ENCODE measurements around the gene PTPRN2. TPM values are rescaled to one million over a fixed set of nuclear protein-coding genes. Genes with fewer than 3 reads are reported as not detected.

The PTPRN2 gene
- total and polyA plus RNA-seq, 9 of the 15 experiments (the other 6 are each of a cell fraction or from before 2014, with no cell fraction given): not detected

GRCh38 chr7:157975401-157976372 is 611.9 kb downstream of the PTPRN2 start:
- no peak for DNase-seq (ENCODE audit: extremely low read depth in 1 of 4, low spot score in 3 of 4)
- Histone ChIP-seq H3K27me3 (ENCODE audit: control insufficient read depth in 2 of 2, insufficient read depth in 2 of 2, low read length in 2 of 2) (peaks cover 14 to 70% of the 10 kb centered on the region in 2 experiments; a peak in 4 of 5 replicates), H3K9ac (ENCODE audit: insufficient read depth in 1 of 2, low read depth in 2 of 2, low read length in 2 of 2) (no peak overlapping the region), H3K27ac (ENCODE audit: extremely low read depth, low read depth, low read length) (no peak overlapping the region), H3K79me2 (ENCODE audit: control insufficient read depth, insufficient read depth, low read length) (no peaks in the 10 kb centered on the region), H3K4me2 (ENCODE audit: insufficient read depth, low read length) (no peak overlapping the region), H3K36me3 (ENCODE audit: control insufficient read depth, insufficient read depth, low read length) (no peaks in the 10 kb centered on the region), H4K20me1 (replicated peaks; ENCODE audit: control insufficient read depth, insufficient read depth, low read length) (0 out of 2 replicates have a peak, but pooled peaks cover 11% of the 10 kb centered on the region), H3K9me1 (ENCODE audit: control insufficient read depth, insufficient read depth, low read length) (no peaks in the 10 kb centered on the region), H3K4me1 (replicated peaks in 1 of 2; ENCODE audit: control insufficient read depth in 2 of 2, insufficient read depth in 2 of 2, low read length in 2 of 2) (no peaks in the 10 kb centered on the region), H2AFZ (ENCODE audit: low read depth, low read length) (no peak overlapping the region), H3K4me3 (no peak overlapping the region), H3K9me3 (replicated peaks; ENCODE audit: control insufficient read depth, insufficient read depth, low read depth, low read length) (no peaks in the 10 kb centered on the region)
- no peak for TF ChIP-seq ZNF354B (CRISPR knock-in tag; IDR thresholded peaks at IDR 0.05)
- TF ChIP-seq SMC3 (conservative IDR thresholded peaks at IDR 0.05; ENCODE audit: insufficient read depth, low read depth, low read length): no peak
- TF ChIP-seq ZFP1 (CRISPR knock-in tag; IDR thresholded peaks at IDR 0.05): no peak
- ChIA-PET POLR2A (interaction anchor here (0.9 kb wide), 1 partner anchor 17 kb away, joined by 3 read pairs; no protein-coding TSS in a partner anchor), CTCF (ENCODE audit: low intra/inter-chr PET ratio) (no interaction called here)
- 0% methylated on average over 21 of the region's 21 CpGs for WGBS (ENCODE audit: insufficient coverage, low coverage, missing lambda C conversion rate)
- ATAC-seq: no peak
- intact Hi-C loops (cut with micrococcal nuclease): no loop called here
- in situ Hi-C loops (cut with MboI): no loop called here
- BruUV-seq (replicated peaks): no TSS peak
- FAIRE-seq: no peak

DNA sequence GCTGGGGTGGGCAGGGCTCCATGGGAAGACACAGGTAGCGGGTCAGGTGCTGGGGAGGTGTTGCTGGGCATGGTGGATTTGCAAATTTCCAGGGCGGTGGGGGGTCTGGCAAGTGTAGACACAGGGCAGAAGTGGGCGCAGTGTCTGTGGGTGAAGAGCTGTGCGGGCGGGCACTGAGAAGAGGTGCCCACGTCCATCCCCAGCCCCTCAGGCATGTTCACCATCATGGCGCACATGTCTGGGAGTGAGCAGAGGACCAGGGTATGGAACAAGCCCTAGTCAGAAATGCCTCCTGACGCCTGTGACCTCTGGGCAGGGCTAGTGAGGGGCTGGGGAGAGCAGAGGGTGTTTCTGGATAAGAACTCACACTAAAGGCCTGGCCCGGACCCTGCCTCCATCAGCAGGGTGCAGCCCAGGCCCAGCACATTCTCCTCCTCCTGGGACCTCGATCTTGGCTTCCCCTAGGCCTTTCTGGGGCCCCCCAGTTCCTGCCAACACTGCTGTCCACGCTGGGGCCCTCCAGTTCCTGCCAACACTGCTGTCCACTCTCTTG is 612.9 kb downstream of the PTPRN2 start:
- Histone ChIP-seq H3K36me3 (ENCODE audit: control insufficient read depth, insufficient read depth, low read length) (no peaks in the 10 kb centered on the region), H3K9ac (ENCODE audit: insufficient read depth in 1 of 2, low read depth in 2 of 2, low read length in 2 of 2) (no peak overlapping the region), H2AFZ (ENCODE audit: low read depth, low read length) (no peak overlapping the region), H3K79me2 (ENCODE audit: control insufficient read depth, insufficient read depth, low read length) (no peaks in the 10 kb centered on the region), H3K27me3 (ENCODE audit: control insufficient read depth in 2 of 2, insufficient read depth in 2 of 2, low read length in 2 of 2) (peaks cover 14 to 62% of the 10 kb centered on the region in 2 experiments; a peak in 4 of 5 replicates), H3K4me3 (no peak overlapping the region), H3K4me1 (replicated peaks in 1 of 2; ENCODE audit: control insufficient read depth in 2 of 2, insufficient read depth in 2 of 2, low read length in 2 of 2) (no peaks in the 10 kb centered on the region), H4K20me1 (replicated peaks; ENCODE audit: control insufficient read depth, insufficient read depth, low read length) (0 out of 2 replicates have a peak, but pooled peaks cover 11% of the 10 kb centered on the region), H3K27ac (ENCODE audit: extremely low read depth, low read depth, low read length) (no peak overlapping the region), H3K9me3 (replicated peaks; ENCODE audit: control insufficient read depth, insufficient read depth, low read depth, low read length) (no peaks in the 10 kb centered on the region), H3K4me2 (ENCODE audit: insufficient read depth, low read length) (no peak overlapping the region), H3K9me1 (ENCODE audit: control insufficient read depth, insufficient read depth, low read length) (no peaks in the 10 kb centered on the region)
- in situ Hi-C loops (cut with MboI) (no loop called here), intact Hi-C loops (cut with micrococcal nuclease) (no loop called here)
- DNase-seq (ENCODE audit: extremely low read depth in 1 of 4, low spot score in 3 of 4): no peak
- no TSS peak for BruUV-seq (replicated peaks)
- CTCF ChIA-PET (ENCODE audit: low intra/inter-chr PET ratio): no interaction called here
- no peak for FAIRE-seq
- WGBS (ENCODE audit: insufficient coverage, low coverage, missing lambda C conversion rate): 2% methylated on average over 11 of the region's 11 CpGs
- POLR2A ChIA-PET: no interaction called here
- TF ChIP-seq RFX7 (CRISPR knock-in tag; IDR thresholded peaks at IDR 0.05) (no peak), BCL6 (CRISPR knock-in tag; IDR thresholded peaks at IDR 0.05) (no peak), CREM (IDR thresholded peaks at IDR 0.05; ENCODE audit: low read depth) (no peak), SUPT5H (IDR thresholded peaks at IDR 0.05) (no peak)
- TF ChIP-seq, protein P1, sequence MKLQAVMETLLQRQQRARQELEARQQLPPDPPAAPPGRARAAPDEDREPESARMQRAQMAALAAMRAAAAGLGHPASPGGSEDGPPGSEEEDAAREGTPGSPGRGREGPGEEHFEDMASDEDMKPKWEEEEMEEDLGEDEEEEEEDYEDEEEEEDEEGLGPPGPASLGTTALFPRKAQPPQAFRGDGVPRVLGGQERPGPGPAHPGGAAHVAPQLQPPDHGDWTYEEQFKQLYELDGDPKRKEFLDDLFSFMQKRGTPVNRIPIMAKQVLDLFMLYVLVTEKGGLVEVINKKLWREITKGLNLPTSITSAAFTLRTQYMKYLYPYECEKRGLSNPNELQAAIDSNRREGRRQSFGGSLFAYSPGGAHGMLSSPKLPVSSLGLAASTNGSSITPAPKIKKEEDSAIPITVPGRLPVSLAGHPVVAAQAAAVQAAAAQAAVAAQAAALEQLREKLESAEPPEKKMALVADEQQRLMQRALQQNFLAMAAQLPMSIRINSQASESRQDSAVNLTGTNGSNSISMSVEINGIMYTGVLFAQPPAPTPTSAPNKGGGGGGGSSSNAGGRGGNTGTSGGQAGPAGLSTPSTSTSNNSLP (IDR thresholded peaks at IDR 0.05; ENCODE audit: borderline replicate concordance, low read depth, low read length): no peak
- no peak for ATAC-seq
